Epithelial cell of alveolus of lung (primary cell): ENCODE data around the gene H2AZ1. TPM values are rescaled to one million over a fixed set of nuclear protein-coding genes. Genes with fewer than 3 reads are reported as not detected.

ENCODE experiments used
- total RNA-seq: library from RNA; depleted of rRNA; stranded (reverse); fragments of >200 nt; gene quantifications from 2 replicates; pipeline ENCODE4 v1.2.1, GENCODE V29; 2015

The H2AZ1 gene
- total RNA-seq: 408 and 719 TPM in 2 replicates

GRCh38 chr4:99949999-99950912, at the start of gene H2AZ1:
TSS of gene H2AZ1 (minus strand) at chr4:99950275. CDS start at chr4:99950170, 105 bp downstream.

GRCh38 chr4:99946356-99947189, 3.5 kb downstream of the H2AZ1 start, which contains the start of gene DNAJB14:
TSS of gene DNAJB14 (minus strand) at chr4:99946618. CDS start at chr4:99946571, 47 bp downstream.

Other genes with a start within 250 kb of the H2AZ1 start
- gene DAPP1, start 133.4 kb downstream of the H2AZ1 start, total RNA-seq: 0.39 TPM in 1 of 2 replicates, not detected in the other
- 27.9 and 65.1 TPM in 2 replicates for gene LAMTOR3, start 55.8 kb downstream of the H2AZ1 start, total RNA-seq
- gene DNAJB14, start 3.7 kb downstream of the H2AZ1 start, total RNA-seq: 15.9 and 29.1 TPM in 2 replicates
- 0.26 and 0.40 TPM in 2 replicates for gene DDIT4L, start 240.2 kb upstream of the H2AZ1 start, total RNA-seq